ENCODE data around the gene CRYBG1.
"Not testable (repeated sequence)": the region's sequence is repeated elsewhere in the genome, so short reads cannot be mapped to it uniquely, and the experiment has no call there.

CRYBG1 gene

GRCh38 chr6:106372838-106373501, 12.5 kb downstream of the CRYBG1 start:
- no peak for DNase-seq (ENCODE audit: low read depth)

- DNase-seq (ENCODE audit: low read depth) = no peak
Observed at GRCh38 chr6:106373502-106374239, 13.2 kb downstream of the CRYBG1 start.

- DNase-seq (ENCODE audit: low read depth) = no peak
Observed at GRCh38 chr6:106377061-106377540, 16.6 kb downstream of the CRYBG1 start.

- no peak for DNase-seq (ENCODE audit: low read depth)
Observed at GRCh38 chr6:106379951-106380350, 19.4 kb downstream of the CRYBG1 start.

GRCh38 chr6:106380407-106380806, 19.9 kb downstream of the CRYBG1 start:
- no peak for DNase-seq (ENCODE audit: low read depth)

- no peak for DNase-seq (ENCODE audit: low read depth)
Observed at GRCh38 chr6:106381223-106381622, 20.7 kb downstream of the CRYBG1 start.

GRCh38 chr6:106381881-106382280, 21.4 kb downstream of the CRYBG1 start:
- DNase-seq (ENCODE audit: low read depth) = no peak

GRCh38 chr6:106383573-106383972, 23.1 kb downstream of the CRYBG1 start:
- no peak for DNase-seq (ENCODE audit: low read depth)

GRCh38 chr6:106385530-106385929, 25.0 kb downstream of the CRYBG1 start:
- no peak for DNase-seq (ENCODE audit: low read depth)

GRCh38 chr6:106387875-106388274, 27.4 kb downstream of the CRYBG1 start:
- DNase-seq (ENCODE audit: low read depth) = no peak

GRCh38 chr6:106390088-106390487, 29.6 kb downstream of the CRYBG1 start:
- no peak for DNase-seq (ENCODE audit: low read depth)

- DNase-seq (ENCODE audit: low read depth) = no peak
Observed at GRCh38 chr6:106396426-106397220, 36.1 kb downstream of the CRYBG1 start.

- DNase-seq (ENCODE audit: low read depth) = no peak
Observed at GRCh38 chr6:106397431-106397830, 36.9 kb downstream of the CRYBG1 start.

GRCh38 chr6:106398621-106399020, 38.1 kb downstream of the CRYBG1 start:
- no peak for DNase-seq (ENCODE audit: low read depth)

- not testable (repeated sequence) for DNase-seq (ENCODE audit: low read depth)
Observed at GRCh38 chr6:106405044-106405443, 44.5 kb downstream of the CRYBG1 start.

- no peak for DNase-seq (ENCODE audit: low read depth)
Observed at GRCh38 chr6:106411056-106411455, 50.5 kb downstream of the CRYBG1 start.

- no peak for DNase-seq (ENCODE audit: low read depth)
Observed at GRCh38 chr6:106411643-106412200, 51.2 kb downstream of the CRYBG1 start.

- DNase-seq (ENCODE audit: low read depth) = no peak
Observed at GRCh38 chr6:106413016-106413415, 52.5 kb downstream of the CRYBG1 start.

- no peak for DNase-seq (ENCODE audit: low read depth)
Observed at GRCh38 chr6:106413722-106414121, 53.2 kb downstream of the CRYBG1 start.

- DNase-seq (ENCODE audit: low read depth) = no peak
Observed at GRCh38 chr6:106415921-106416320, 55.4 kb downstream of the CRYBG1 start.

GRCh38 chr6:106417572-106418147, 57.1 kb downstream of the CRYBG1 start:
- no peak for DNase-seq (ENCODE audit: low read depth)

All from stimulated activated CD8-positive, alpha-beta memory T cell treated with anti-CD3 and anti-CD28 coated beads, Interleukin-15, amount 100 ng/mL, for 24 hours (primary cell).